GM12874 (cell line): ENCODE measurements around the gene IRAK1BP1.

Experiments
- TF ChIP-seq, protein P1 (sequence below): IDR thresholded peaks from 2 replicates; pipeline ENCODE4 v1.5.1; 2011; ENCODE audit warnings: low read depth, mild to moderate bottlenecking, control low read depth, low read length, moderate library complexity; ENCODE audit not compliant: insufficient read depth

Gene IRAK1BP1

GRCh38 chr6:78861509-78861908 lies 5.8 kb upstream of the IRAK1BP1 start:
- TF ChIP-seq, protein P1, sequence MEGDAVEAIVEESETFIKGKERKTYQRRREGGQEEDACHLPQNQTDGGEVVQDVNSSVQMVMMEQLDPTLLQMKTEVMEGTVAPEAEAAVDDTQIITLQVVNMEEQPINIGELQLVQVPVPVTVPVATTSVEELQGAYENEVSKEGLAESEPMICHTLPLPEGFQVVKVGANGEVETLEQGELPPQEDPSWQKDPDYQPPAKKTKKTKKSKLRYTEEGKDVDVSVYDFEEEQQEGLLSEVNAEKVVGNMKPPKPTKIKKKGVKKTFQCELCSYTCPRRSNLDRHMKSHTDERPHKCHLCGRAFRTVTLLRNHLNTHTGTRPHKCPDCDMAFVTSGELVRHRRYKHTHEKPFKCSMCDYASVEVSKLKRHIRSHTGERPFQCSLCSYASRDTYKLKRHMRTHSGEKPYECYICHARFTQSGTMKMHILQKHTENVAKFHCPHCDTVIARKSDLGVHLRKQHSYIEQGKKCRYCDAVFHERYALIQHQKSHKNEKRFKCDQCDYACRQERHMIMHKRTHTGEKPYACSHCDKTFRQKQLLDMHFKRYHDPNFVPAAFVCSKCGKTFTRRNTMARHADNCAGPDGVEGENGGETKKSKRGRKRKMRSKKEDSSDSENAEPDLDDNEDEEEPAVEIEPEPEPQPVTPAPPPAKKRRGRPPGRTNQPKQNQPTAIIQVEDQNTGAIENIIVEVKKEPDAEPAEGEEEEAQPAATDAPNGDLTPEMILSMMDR: no peak

- TF ChIP-seq, protein P1: no peak
Observed at GRCh38 chr6:78863576-78863975, 3.8 kb upstream of the IRAK1BP1 start.

- TF ChIP-seq, protein P1: no peak
Observed at GRCh38 chr6:78864957-78865356, 2.4 kb upstream of the IRAK1BP1 start.

GRCh38 chr6:78867020-78867369 lies 356 bp upstream of the IRAK1BP1 start:
- TF ChIP-seq, protein P1: no peak

DNA sequence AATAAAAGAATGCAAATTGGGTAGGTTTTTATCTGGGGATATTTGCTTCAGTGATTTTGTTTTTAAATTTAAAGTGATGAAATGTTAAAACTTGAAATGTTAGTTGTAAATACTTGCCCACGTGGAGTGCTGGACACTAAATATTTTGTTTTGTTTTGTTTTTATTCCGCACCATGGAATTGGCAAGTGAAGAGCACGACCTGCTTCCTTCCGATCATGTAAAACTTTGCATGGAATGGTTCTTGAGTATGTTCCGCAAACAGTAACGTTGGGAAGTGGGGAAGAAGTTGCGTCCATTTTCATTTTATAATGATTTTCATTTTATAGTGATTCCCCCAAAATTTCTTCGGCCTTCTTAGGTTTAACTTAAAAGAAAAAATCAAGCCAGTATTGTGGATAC lies 765 bp downstream of the IRAK1BP1 start:
- TF ChIP-seq, protein P1: no peak

GRCh38 chr6:78875505-78875904 lies 8.2 kb downstream of the IRAK1BP1 start:
- TF ChIP-seq, protein P1: no peak

GRCh38 chr6:78883651-78884050 lies 16.3 kb downstream of the IRAK1BP1 start:
- TF ChIP-seq, protein P1: no peak

GRCh38 chr6:78896227-78896626 lies 28.9 kb downstream of the IRAK1BP1 start:
- TF ChIP-seq, protein P1: no peak
